IMR-90 (cell line): ENCODE measurements around the gene PBX3. TPM values are rescaled to one million over a fixed set of nuclear protein-coding genes. Genes with fewer than 3 reads are reported as not detected.

Experiments used
- ATAC-seq: fragments of 200-7000 bp; cut with Tn5 transposase; 2 replicates; pipeline ENCODE4 v1.9.1; 2020; ENCODE audit warnings: low read depth, mild to moderate bottlenecking, moderate library complexity
- BruUV-seq: library from RNA; stranded (reverse); fragments of 400-500 nt; replicated peaks from 2 replicates; lab custom pipeline; 2021; lab: Mats Ljungman, UMichigan
- CTCF ChIA-PET: fragments of 300-600 bp; formaldehyde crosslinking; extraction: SDS; loops from one replicate; lab custom pipeline; 2021; ENCODE audit warnings: antibody characterized with exemption; lab: Yijun Ruan, JAX
- POLR2A ChIA-PET: fragments of 300-600 bp; sonication (Branson Sonifier 250); formaldehyde crosslinking; loops from one replicate; lab custom pipeline; 2022; ENCODE audit warnings: antibody characterized with exemption; ENCODE audit not compliant: unreplicated experiment; lab: Charles Lee
- DNase-seq: peaks from one replicate; pipeline ENCODE4 v3.0.0; 2013
- H2AFZ ChIP-seq: replicated peaks from 2 replicates; pipeline ENCODE3; 2013; ENCODE audit warnings: low read length, mild to moderate bottlenecking; ENCODE audit not compliant: poor library complexity
- H2AK5ac ChIP-seq: 2 replicates; pipeline ENCODE4 v1.6.1; 2013; ENCODE audit warnings: low read depth, low read length, inconsistent platforms
- H2AK9ac ChIP-seq: replicated peaks from 2 replicates; pipeline ENCODE3; 2013; ENCODE audit warnings: mild to moderate bottlenecking, low read depth, low read length, moderate library complexity; ENCODE audit not compliant: poor library complexity
- H2BK120ac ChIP-seq: 2 replicates; pipeline ENCODE4 v1.6.1; 2013; ENCODE audit warnings: low read depth, low read length, inconsistent platforms
- H2BK15ac ChIP-seq: 3 replicates; pipeline ENCODE4 v1.6.1; 2013; ENCODE audit warnings: low read depth, low read length, inconsistent platforms
- H2BK20ac ChIP-seq: 2 replicates; pipeline ENCODE4 v1.6.1; 2013; ENCODE audit warnings: low read depth, mild to moderate bottlenecking, inconsistent platforms, low read length, moderate library complexity
- H2BK5ac ChIP-seq: 2 replicates; pipeline ENCODE4 v1.6.1; 2013; ENCODE audit warnings: mild to moderate bottlenecking, low read depth, low read length, inconsistent platforms; ENCODE audit not compliant: poor library complexity, severe bottlenecking
- H3K14ac ChIP-seq: replicated peaks from 2 replicates; pipeline ENCODE4 v1.6.1; 2013; ENCODE audit warnings: low read depth, low read length, inconsistent platforms
- H3K18ac ChIP-seq: 2 replicates; pipeline ENCODE4 v1.6.1; 2013; ENCODE audit warnings: low read depth, low read length, control low read depth
- H3K23ac ChIP-seq: 2 replicates; pipeline ENCODE4 v1.6.1; 2013; ENCODE audit warnings: low read depth, low read length, inconsistent platforms
- H3K27ac ChIP-seq: 2 replicates; pipeline ENCODE4 v1.5.1; 2013; ENCODE audit warnings: mild to moderate bottlenecking, control low read depth, low read length; ENCODE audit not compliant: insufficient read depth
- H3K27me3 ChIP-seq: 2 replicates; pipeline ENCODE4 v1.6.1; 2013; ENCODE audit warnings: low read length; ENCODE audit not compliant: control insufficient read depth, insufficient read depth
- H3K36me3 ChIP-seq: 2 replicates; pipeline ENCODE4 v1.6.1; 2013; ENCODE audit warnings: low read length, mixed read lengths; ENCODE audit not compliant: control insufficient read depth, insufficient read depth
- H3K4ac ChIP-seq: 2 replicates; pipeline ENCODE4 v1.6.1; 2013; ENCODE audit warnings: low read depth, low read length, inconsistent platforms
- H3K4me1 ChIP-seq: 2 replicates; pipeline ENCODE4 v1.6.1; 2013; ENCODE audit warnings: low read length, mixed read lengths; ENCODE audit not compliant: control insufficient read depth, insufficient read depth
- H3K4me2 ChIP-seq: 2 replicates; pipeline ENCODE4 v1.6.1; 2013; ENCODE audit warnings: low read depth, mild to moderate bottlenecking, control low read depth, low read length, moderate library complexity
- H3K4me3 ChIP-seq: 2 replicates; pipeline ENCODE4 v1.5.1; 2013; ENCODE audit warnings: low read depth, mild to moderate bottlenecking, control low read depth, low read length, moderate library complexity; ENCODE audit not compliant: insufficient read depth
- H3K56ac ChIP-seq: 2 replicates; pipeline ENCODE4 v1.6.1; 2013; ENCODE audit warnings: low read length, inconsistent platforms; ENCODE audit not compliant: insufficient read depth; ENCODE audit errors: extremely low read depth
- H3K79me1 ChIP-seq, 2 experiments: 2 replicates each; pipeline ENCODE4 v1.6.1; 2013; ENCODE audit warnings: low read length in 2 of 2, inconsistent platforms in 1 of 2, low read depth in 1 of 2
- H3K9ac ChIP-seq: 2 replicates; pipeline ENCODE4 v1.6.1; 2013; ENCODE audit warnings: low read depth, low read length, control low read depth
- H3K9me1 ChIP-seq: 2 replicates; pipeline ENCODE4 v1.6.1; 2013; ENCODE audit warnings: low read length, inconsistent platforms; ENCODE audit not compliant: insufficient read depth
- H3K9me3 ChIP-seq: 2 replicates; pipeline ENCODE4 v1.6.1; 2013; ENCODE audit warnings: low read length; ENCODE audit not compliant: control insufficient read depth, insufficient read depth
- H4K20me1 ChIP-seq: 2 replicates; pipeline ENCODE4 v1.6.1; 2013; ENCODE audit warnings: low read length, inconsistent platforms; ENCODE audit not compliant: insufficient read depth
- H4K5ac ChIP-seq: 2 replicates; pipeline ENCODE4 v1.6.1; 2013; ENCODE audit warnings: mild to moderate bottlenecking, low read depth, low read length, control low read depth
- H4K8ac ChIP-seq, 2 experiments: 2 replicates each; pipeline ENCODE4 v1.6.1; 2013; ENCODE audit warnings: low read depth in 2 of 2, low read length in 2 of 2, control low read depth in 1 of 2, inconsistent platforms in 1 of 2
- H4K91ac ChIP-seq: 2 replicates; pipeline ENCODE4 v1.6.1; 2013; ENCODE audit warnings: low read depth, low read length, inconsistent platforms; ENCODE audit not compliant: insufficient read depth
- BHLHE40 ChIP-seq: fragments of 150-350 bp; IDR thresholded peaks from 2 replicates; pipeline ENCODE4 v1.6.1; 2016; ENCODE audit warnings: mild to moderate bottlenecking, low read depth, low read length
- CEBPB ChIP-seq: IDR thresholded peaks from 2 replicates; pipeline ENCODE4 v1.6.1; 2012; ENCODE audit warnings: low read depth, low read length, improper control_type of control experiment
- CTCF ChIP-seq: conservative IDR thresholded peaks from 2 replicates; pipeline ENCODE4 v1.5.1; 2012; ENCODE audit warnings: mild to moderate bottlenecking, low read depth, low read length, improper control_type of control experiment
- ELK1 ChIP-seq: fragments of 150-350 bp; IDR thresholded peaks from 2 replicates; pipeline ENCODE4 v1.6.1; 2016; ENCODE audit warnings: low read depth, mild to moderate bottlenecking, low read length, moderate library complexity, borderline replicate concordance
- FOS ChIP-seq: fragments of 150-350 bp; IDR thresholded peaks from 2 replicates; pipeline ENCODE4 v1.6.1; 2016; ENCODE audit warnings: low read depth, low read length
- MAFK ChIP-seq: IDR thresholded peaks from 2 replicates; pipeline ENCODE4 v1.6.1; 2012; ENCODE audit warnings: low read depth, low read length, improper control_type of control experiment
- POLR2A ChIP-seq: IDR thresholded peaks from 2 replicates; pipeline ENCODE4 v1.6.1; 2012; ENCODE audit warnings: mild to moderate bottlenecking, low read depth, low read length
- RFX5 ChIP-seq: IDR thresholded peaks from 2 replicates; pipeline ENCODE4 v1.8.0; 2012; ENCODE audit warnings: low read depth, mild to moderate bottlenecking, low read length, moderate library complexity
- WGBS, 2 experiments: methylation state at CpG; one replicate each; pipeline versions ENCODE4 v1.1.5 to v1.1.7; 2013; ENCODE audit warnings: missing lambda C conversion rate in 2 of 2; ENCODE audit not compliant: insufficient read length in 1 of 2; ENCODE audit errors: extremely low coverage in 2 of 2; 5-methylcytosine and 5-hydroxymethylcytosine counted together
- dilution Hi-C: fragments of 300-500 bp; cut with HindIII; formaldehyde crosslinking; loops from one replicate; pipeline ENCODE4 v1.14.3; 2018; ENCODE audit warnings: low sequenced_read_pairs; ENCODE audit not compliant: unreplicated experiment
- in situ Hi-C: fragments of 300-500 bp; cut with MboI; formaldehyde crosslinking; loops from 3 replicates; pipeline ENCODE4 v1.14.3; 2019; ENCODE audit warnings: low sequenced_read_pairs, inconsistent platforms, mixed read lengths
- intact Hi-C: fragments of 100-400 bp; cut with micrococcal nuclease; formaldehyde crosslinking; loops from 2 replicates; pipeline ENCODE4 v1.10.0; 2022
- polyA plus RNA-seq, 3 experiments: library from polyadenylated mRNA; depleted of rRNA; stranded (reverse); fragments of >200 nt; gene quantifications; 2 replicates each; pipeline ENCODE4 v1.2.3, GENCODE V29; 2012; ENCODE audit warnings: low replicate concordance in 1 of 3
- total RNA-seq: library from RNA; depleted of rRNA; stranded (reverse); fragments of >200 nt; gene quantifications from 2 replicates; pipeline ENCODE4 v1.2.3, GENCODE V29; 2012

Gene PBX3
- total and polyA plus RNA-seq, 2 of the 4 experiments (the other 2 are of a cell fraction): 12.0 to 15.6 TPM

GRCh38 chr9:125842242-125842641 is 95.1 kb downstream of the PBX3 start:
- Histone ChIP-seq H2BK15ac (no peak overlapping the region), H4K5ac (no peak overlapping the region), H3K9me3 (no peaks in the 10 kb centered on the region), H4K8ac (no peak overlapping the region; a peak in 1 of 4 replicates), H3K23ac (no peak overlapping the region), H3K4me1 (no peaks in the 10 kb centered on the region), H3K56ac (no peak overlapping the region), H3K9me1 (peaks cover 2% of the 10 kb centered on the region), H3K36me3 (no peaks in the 10 kb centered on the region), H3K79me1 (peaks cover 31% of the 10 kb centered on the region in 2 experiments), H3K9ac (no peak overlapping the region), H2AK5ac (no peak overlapping the region), H3K4me2 (peak overlapping the region; percentile 55; the same call in 1 of the 2 replicates), H3K14ac (no peak overlapping the region; the same call in 1 of the 2 replicates), H2BK5ac (no peak overlapping the region), H3K27me3 (no peaks in the 10 kb centered on the region), H3K4ac (no peak overlapping the region), H3K18ac (no peak overlapping the region), H2AK9ac (no peak overlapping the region), H2BK120ac (no peak overlapping the region), H3K27ac (no peak overlapping the region), H4K20me1 (no peaks in the 10 kb centered on the region; the same call in 1 of the 2 replicates), H3K4me3 (no peak overlapping the region), H2AFZ (no peak overlapping the region), H4K91ac (no peak overlapping the region), H2BK20ac (no peak overlapping the region)
- DNase-seq (no peak), ATAC-seq (no peak)
- intact Hi-C loops (loop anchor here (5.0 kb wide), 2 partner anchors 40 to 85 kb away; no protein-coding TSS in a partner anchor), dilution Hi-C loops (no loop called here), in situ Hi-C loops (no loop called here)
- ChIA-PET CTCF (no interaction called here), POLR2A (no interaction called here)
- whole genome bisulfite sequencing, 2 experiments: no CpG with 5 or more reads among the region's 1 CpG
- TF ChIP-seq CEBPB: no peak
- no peak for TF ChIP-seq POLR2A
- TF ChIP-seq FOS: no peak
- TF ChIP-seq BHLHE40: no peak
- TF ChIP-seq ELK1: no peak
- no peak for TF ChIP-seq RFX5
- no peak for TF ChIP-seq CTCF
- no peak for TF ChIP-seq MAFK
- BruUV-seq: no TSS peak
